A673 (cell line): ENCODE results near the gene RGS1. TPM values are rescaled to one million over a fixed set of nuclear protein-coding genes. Genes with fewer than 3 reads are reported as not detected.
A peak's percentile ranks its signal among the peaks of the same experiment; 100 is the strongest.

Experiments used
- BruUV-seq: library from RNA; stranded (reverse); fragments of 400-500 nt; replicated peaks from 2 replicates; lab custom pipeline; 2021; lab: Mats Ljungman, UMichigan
- CTCF ChIA-PET: fragments of 300-600 bp; sonication (Branson Sonifier 250); formaldehyde crosslinking; loops from one replicate; lab custom pipeline; 2022; ENCODE audit warnings: antibody characterized with exemption; lab: Charles Lee
- POLR2A ChIA-PET: fragments of 300-600 bp; sonication (Branson Sonifier 250); formaldehyde crosslinking; loops from one replicate; lab custom pipeline; 2022; ENCODE audit warnings: antibody characterized with exemption; ENCODE audit not compliant: low non-redundant PET; lab: Charles Lee
- DNase-seq: peaks from one replicate; pipeline ENCODE4 v3.0.0-alpha.2; 2015; ENCODE audit warnings: low spot score
- H3K27ac ChIP-seq: fragments of 200-600 bp; sonication (generic); 2 replicates; pipeline ENCODE4 v1.5.1; 2016; ENCODE audit warnings: mixed run types, low read depth, mild to moderate bottlenecking, mixed read lengths, antibody characterized with exemption, low read length; ENCODE audit not compliant: poor library complexity, severe bottlenecking
- H3K27me3 ChIP-seq: fragments of 200-600 bp; sonication (generic); replicated peaks from 2 replicates; pipeline ENCODE4 v1.6.1; 2017; ENCODE audit warnings: mixed run types, low read depth, mild to moderate bottlenecking, mixed read lengths, antibody characterized with exemption, low read length; ENCODE audit not compliant: insufficient read depth, poor library complexity
- H3K36me3 ChIP-seq: fragments of 200-600 bp; sonication (generic); 2 replicates; pipeline ENCODE4 v1.6.1; 2016; ENCODE audit warnings: mixed run types, mild to moderate bottlenecking, mixed read lengths, antibody characterized with exemption, low read length; ENCODE audit not compliant: insufficient read depth, poor library complexity, severe bottlenecking
- H3K4me1 ChIP-seq: fragments of 200-600 bp; sonication (generic); 2 replicates; pipeline ENCODE4 v1.6.1; 2017; ENCODE audit warnings: mixed run types, mild to moderate bottlenecking, mixed read lengths, antibody characterized with exemption, low read length; ENCODE audit not compliant: insufficient read depth, poor library complexity, severe bottlenecking
- H3K4me3 ChIP-seq: fragments of 200-600 bp; sonication (generic); 2 replicates; pipeline ENCODE4 v1.5.1; 2016; ENCODE audit warnings: low read depth, mixed run types, mild to moderate bottlenecking, mixed read lengths, low read length; ENCODE audit not compliant: poor library complexity, severe bottlenecking
- H3K9me3 ChIP-seq: fragments of 200-600 bp; sonication (generic); 2 replicates; pipeline ENCODE4 v1.6.1; 2016; ENCODE audit warnings: mixed run types, low read depth, mild to moderate bottlenecking, mixed read lengths, antibody characterized with exemption, low read length; ENCODE audit not compliant: poor library complexity, severe bottlenecking
- EZH2 ChIP-seq: fragments of 200-600 bp; sonication (generic); IDR thresholded peaks from 2 replicates; pipeline ENCODE4 v1.6.1; 2017; ENCODE audit warnings: borderline replicate concordance, low read depth, mild to moderate bottlenecking, mixed read lengths, antibody characterized with exemption, low read length; ENCODE audit not compliant: poor library complexity, severe bottlenecking
- intact Hi-C: fragments of 100-400 bp; cut with micrococcal nuclease; formaldehyde crosslinking; loops from one replicate; pipeline ENCODE4 v1.10.0; 2022; ENCODE audit not compliant: unreplicated experiment
- total RNA-seq: library from RNA; stranded (reverse); gene quantifications from 2 replicates; pipeline ENCODE4 v1.2.3, GENCODE V29; 2021
- TF ChIP-seq, protein P1 (sequence below): fragments of 300-800, 200-600 bp; sonication (generic); conservative IDR thresholded peaks from 2 replicates; pipeline ENCODE4 v1.5.1; 2017; ENCODE audit warnings: low read depth, mild to moderate bottlenecking, antibody characterized with exemption, low read length, moderate library complexity, mixed read lengths

RGS1 gene
- total RNA-seq, 1 experiment from 2014 or later, result not detected

DNA sequence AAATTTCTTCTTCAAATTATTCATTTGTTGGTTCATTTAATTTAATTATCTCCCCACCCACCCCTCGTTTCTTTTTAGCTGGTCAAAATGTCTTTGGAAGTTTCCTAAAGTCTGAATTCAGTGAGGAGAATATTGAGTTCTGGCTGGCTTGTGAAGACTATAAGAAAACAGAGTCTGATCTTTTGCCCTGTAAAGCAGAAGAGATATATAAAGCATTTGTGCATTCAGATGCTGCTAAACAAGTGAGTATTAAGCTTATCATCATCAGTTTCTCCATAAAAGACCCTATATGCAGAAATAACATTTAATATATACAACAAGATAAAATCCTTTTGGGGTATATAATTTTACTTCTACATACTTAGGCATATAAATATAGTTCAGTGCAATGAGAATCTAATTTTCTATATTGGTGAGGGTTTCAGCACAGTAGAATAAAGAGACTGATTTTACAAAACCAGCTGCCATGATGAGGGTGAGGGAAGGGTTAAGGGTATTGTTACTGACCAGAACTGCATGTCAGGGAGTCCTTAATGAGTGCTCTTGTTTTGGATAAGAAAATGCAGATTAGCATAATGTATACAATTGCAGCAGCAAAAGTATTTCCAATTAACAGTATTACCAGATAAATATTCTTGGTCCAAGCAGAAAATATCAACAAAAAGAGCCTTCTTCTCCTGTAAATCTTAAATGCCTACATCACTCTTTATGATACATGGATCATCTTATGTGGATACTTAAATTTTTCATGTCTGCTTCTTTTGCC lies 2.8 kb downstream of the RGS1 start:
- no peaks in the 10 kb centered on the region for H3K9me3 ChIP-seq
- H3K4me3 ChIP-seq, result no peak overlapping the region
- BruUV-seq, result no TSS peak
- ChIA-PET CTCF (no interaction called here), POLR2A (interaction anchor here (0.6 kb wide), 1 partner anchor 102 kb away, joined by 5 read pairs; no protein-coding TSS in a partner anchor)
- no peaks in the 10 kb centered on the region for H3K27me3 ChIP-seq
- H3K36me3 ChIP-seq, result no peaks in the 10 kb centered on the region
- H3K27ac ChIP-seq, result no peak overlapping the region
- no peak for DNase-seq
- intact Hi-C loops, result no loop called here
- TF ChIP-seq, protein P1, sequence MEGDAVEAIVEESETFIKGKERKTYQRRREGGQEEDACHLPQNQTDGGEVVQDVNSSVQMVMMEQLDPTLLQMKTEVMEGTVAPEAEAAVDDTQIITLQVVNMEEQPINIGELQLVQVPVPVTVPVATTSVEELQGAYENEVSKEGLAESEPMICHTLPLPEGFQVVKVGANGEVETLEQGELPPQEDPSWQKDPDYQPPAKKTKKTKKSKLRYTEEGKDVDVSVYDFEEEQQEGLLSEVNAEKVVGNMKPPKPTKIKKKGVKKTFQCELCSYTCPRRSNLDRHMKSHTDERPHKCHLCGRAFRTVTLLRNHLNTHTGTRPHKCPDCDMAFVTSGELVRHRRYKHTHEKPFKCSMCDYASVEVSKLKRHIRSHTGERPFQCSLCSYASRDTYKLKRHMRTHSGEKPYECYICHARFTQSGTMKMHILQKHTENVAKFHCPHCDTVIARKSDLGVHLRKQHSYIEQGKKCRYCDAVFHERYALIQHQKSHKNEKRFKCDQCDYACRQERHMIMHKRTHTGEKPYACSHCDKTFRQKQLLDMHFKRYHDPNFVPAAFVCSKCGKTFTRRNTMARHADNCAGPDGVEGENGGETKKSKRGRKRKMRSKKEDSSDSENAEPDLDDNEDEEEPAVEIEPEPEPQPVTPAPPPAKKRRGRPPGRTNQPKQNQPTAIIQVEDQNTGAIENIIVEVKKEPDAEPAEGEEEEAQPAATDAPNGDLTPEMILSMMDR, result no peak
- no peak for TF ChIP-seq EZH2
- peaks cover 49% of the 10 kb centered on the region for H3K4me1 ChIP-seq

DNA sequence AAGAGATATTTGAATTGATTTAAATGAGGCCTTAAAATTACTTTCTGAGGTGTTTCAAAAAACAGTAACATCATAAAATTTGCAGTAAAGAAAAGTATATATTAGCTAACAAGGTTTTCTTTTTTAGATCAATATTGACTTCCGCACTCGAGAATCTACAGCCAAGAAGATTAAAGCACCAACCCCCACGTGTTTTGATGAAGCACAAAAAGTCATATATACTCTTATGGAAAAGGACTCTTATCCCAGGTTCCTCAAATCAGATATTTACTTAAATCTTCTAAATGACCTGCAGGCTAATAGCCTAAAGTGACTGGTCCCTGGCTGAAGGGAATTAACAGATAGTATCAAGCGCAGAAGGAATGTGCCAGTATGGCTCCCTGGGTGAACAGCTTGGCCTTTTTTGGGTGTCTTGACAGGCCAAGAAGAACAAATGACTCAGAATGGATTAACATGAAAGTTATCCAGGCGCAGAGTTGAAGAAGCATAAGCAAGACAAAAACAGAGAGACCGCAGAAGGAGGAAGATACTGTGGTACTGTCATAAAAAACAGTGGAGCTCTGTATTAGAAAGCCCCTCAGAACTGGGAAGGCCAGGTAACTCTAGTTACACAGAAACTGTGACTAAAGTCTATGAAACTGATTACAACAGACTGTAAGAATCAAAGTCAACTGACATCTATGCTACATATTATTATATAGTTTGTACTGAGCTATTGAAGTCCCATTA lies 3.6 kb downstream of the RGS1 start:
- CTCF ChIA-PET, result no interaction called here
- H3K27ac ChIP-seq, result peak overlapping the region; percentile 53
- no peak for DNase-seq
- no peak overlapping the region for H3K4me3 ChIP-seq
- POLR2A ChIA-PET, result interaction anchor here (0.6 kb wide), 1 partner anchor 103 kb away, joined by 5 read pairs; no protein-coding TSS in a partner anchor
- H3K4me1 ChIP-seq, result peaks cover 49% of the 10 kb centered on the region
- intact Hi-C loops, result no loop called here
- no TSS peak for BruUV-seq
- TF ChIP-seq, protein P1, result no peak
- no peak for TF ChIP-seq EZH2
- no peaks in the 10 kb centered on the region for H3K27me3 ChIP-seq
- H3K9me3 ChIP-seq, result no peaks in the 10 kb centered on the region
- no peaks in the 10 kb centered on the region for H3K36me3 ChIP-seq

DNA sequence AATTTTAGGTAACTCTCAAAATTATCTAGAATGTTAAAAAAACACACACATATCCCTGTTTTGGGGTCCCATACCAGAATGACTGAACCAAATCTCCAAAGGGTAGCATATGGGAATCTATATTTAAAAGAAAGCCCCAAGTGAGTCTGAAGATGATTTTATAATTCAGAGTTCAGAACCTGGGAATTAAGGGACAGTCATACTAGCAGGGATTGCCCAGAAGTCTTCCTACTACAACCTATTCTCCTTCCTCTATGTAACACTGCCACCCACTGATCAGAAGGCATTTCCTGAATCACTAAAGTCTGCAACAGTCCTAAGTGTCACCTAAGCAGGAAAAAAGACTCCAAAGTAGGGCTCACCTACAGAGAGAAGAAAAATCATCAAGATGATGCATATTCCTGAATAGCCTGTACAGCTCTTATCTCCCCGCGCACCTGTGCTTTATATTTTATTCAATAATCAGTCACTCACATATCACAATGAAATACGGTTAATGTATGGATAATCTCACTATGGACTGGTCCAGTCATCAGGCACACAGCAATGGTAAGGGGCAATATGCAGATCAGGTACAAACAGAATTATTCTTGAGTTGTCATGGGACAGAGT lies 4.9 kb downstream of the RGS1 start:
- H3K27ac ChIP-seq, result peak overlapping the region; percentile 3
- intact Hi-C loops, result loop anchor here (1.0 to 2.0 kb wide), 2 partner anchors 68 to 103 kb away; no protein-coding TSS in a partner anchor
- H3K4me1 ChIP-seq, result peaks cover 55% of the 10 kb centered on the region
- H3K4me3 ChIP-seq, result no peak overlapping the region
- TF ChIP-seq, protein P1, result peak; percentile 77
- no peak for TF ChIP-seq EZH2
- POLR2A ChIA-PET, result no interaction called here
- no peaks in the 10 kb centered on the region for H3K27me3 ChIP-seq
- no peaks in the 10 kb centered on the region for H3K36me3 ChIP-seq
- peak; percentile 82 for DNase-seq
- no peaks in the 10 kb centered on the region for H3K9me3 ChIP-seq
- CTCF ChIA-PET, result no interaction called here
- no TSS peak for BruUV-seq
